Loucy (cell line): ENCODE data around the gene CALML3.

Experiments used
- H2AFZ ChIP-seq: fragments of 200-600 bp; sonication (generic); 2 replicates; pipeline ENCODE4 v1.6.0; 2016; ENCODE audit warnings: antibody characterized with exemption, mild to moderate bottlenecking, low read length, moderate library complexity
- H3F3A ChIP-seq: fragments of 200-600 bp; 2 replicates; pipeline ENCODE4 v1.6.0; 2016; ENCODE audit warnings: antibody characterized with exemption, low read depth, mild to moderate bottlenecking
- H3K27me3 ChIP-seq: fragments of 200-600 bp; sonication (generic); 2 replicates; pipeline ENCODE4 v1.6.1; 2014; ENCODE audit warnings: low read length, mild to moderate bottlenecking; ENCODE audit not compliant: insufficient read depth, poor library complexity, severe bottlenecking
- H3K36me3 ChIP-seq: fragments of 200-600 bp; sonication (generic); 2 replicates; pipeline ENCODE4 v1.6.1; 2016; ENCODE audit warnings: low read length; ENCODE audit not compliant: insufficient read depth
- H3K4me1 ChIP-seq: fragments of 200-600 bp; sonication (generic); 2 replicates; pipeline ENCODE4 v1.5.1; 2014; ENCODE audit warnings: low read length, mild to moderate bottlenecking; ENCODE audit not compliant: insufficient read depth, poor library complexity, severe bottlenecking
- H3K4me2 ChIP-seq: fragments of 200-600 bp; sonication (generic); 2 replicates; pipeline ENCODE4 v1.6.0; 2014; ENCODE audit warnings: antibody characterized with exemption, low read length, low read depth, mild to moderate bottlenecking; ENCODE audit not compliant: poor library complexity, severe bottlenecking
- H3K4me3 ChIP-seq: fragments of 200-600 bp; sonication (generic); 2 replicates; pipeline ENCODE4 v1.5.1; 2014; ENCODE audit warnings: low read length, mild to moderate bottlenecking, mixed read lengths; ENCODE audit not compliant: poor library complexity, severe bottlenecking
- H3K79me2 ChIP-seq: fragments of 200-600 bp; sonication (generic); 2 replicates; pipeline ENCODE4 v1.6.1; 2014; ENCODE audit warnings: low read length; ENCODE audit not compliant: insufficient read depth
- H3K9ac ChIP-seq: fragments of 200-600 bp; sonication (generic); 2 replicates; pipeline ENCODE4 v1.6.0; 2014; ENCODE audit warnings: mild to moderate bottlenecking, low read depth, low read length, moderate library complexity; ENCODE audit not compliant: poor library complexity, severe bottlenecking
- H3K9me2 ChIP-seq: fragments of 200-600 bp; sonication (generic); replicated peaks from 2 replicates; pipeline ENCODE4 v1.6.1; 2016; ENCODE audit warnings: low read depth, low read length, mixed read lengths
- H3K9me3 ChIP-seq: fragments of 200-600 bp; sonication (generic); 2 replicates; pipeline ENCODE4 v1.6.1; 2014; ENCODE audit warnings: mild to moderate bottlenecking, antibody characterized with exemption, low read length, low read depth; ENCODE audit not compliant: insufficient read depth
- H4K20me1 ChIP-seq: fragments of 200-600 bp; sonication (generic); 2 replicates; pipeline ENCODE4 v1.6.0; 2014; ENCODE audit warnings: antibody characterized with exemption, low read length, mild to moderate bottlenecking; ENCODE audit not compliant: insufficient read depth, poor library complexity, severe bottlenecking
- CTCF ChIP-seq: fragments of 200-600 bp; sonication (generic); conservative IDR thresholded peaks from 2 replicates; pipeline ENCODE4 v1.5.1; 2014; ENCODE audit warnings: mild to moderate bottlenecking, antibody characterized with exemption, low read length
- EZH2phosphoT487 ChIP-seq: fragments of 200-600 bp; IDR thresholded peaks from 2 replicates; pipeline ENCODE4 v1.6.1; 2018; ENCODE audit warnings: antibody characterized with exemption, mild to moderate bottlenecking, moderate library complexity, borderline replicate concordance

The CALML3 gene

DNA sequence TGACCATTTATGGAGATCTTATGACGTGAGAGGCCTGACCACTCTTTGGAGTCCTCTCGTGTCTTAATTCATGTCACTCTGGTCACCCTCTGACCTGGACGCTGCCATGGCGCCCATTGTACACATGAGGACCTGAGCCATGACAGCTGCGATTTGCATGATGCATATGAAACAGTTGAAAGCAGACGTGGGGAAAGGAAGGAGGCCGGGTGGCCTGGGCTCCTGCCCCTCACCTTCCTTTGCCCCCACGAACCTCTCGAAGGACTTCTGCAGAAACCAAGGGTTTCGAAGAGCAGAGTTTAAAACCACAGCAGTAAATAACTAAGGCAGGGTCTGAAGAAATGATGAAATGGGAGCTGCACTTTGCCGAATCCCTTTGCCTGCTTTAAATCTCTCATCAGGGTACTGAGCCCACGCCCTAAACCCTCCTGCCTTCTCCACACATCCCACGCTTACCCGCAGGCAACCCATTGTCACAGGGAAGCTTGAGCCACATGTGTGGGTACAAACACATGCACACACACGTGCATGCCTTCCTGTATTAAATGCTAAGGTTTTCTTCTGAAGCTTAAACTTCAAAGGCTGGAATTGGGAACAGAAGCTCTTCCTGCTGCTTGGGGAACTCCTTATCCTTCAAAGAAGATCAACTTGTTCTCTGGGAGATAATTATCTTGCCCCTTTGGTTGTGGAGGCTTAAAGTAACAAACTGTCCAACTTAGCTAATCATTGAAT, 11.7 kb upstream of the CALML3 start:
- Histone ChIP-seq H3K79me2 (no peaks in the 10 kb centered on the region), H3K36me3 (no peaks in the 10 kb centered on the region), H3K9me2 (no peaks in the 10 kb centered on the region), H3K9ac (no peak overlapping the region), H3K4me2 (no peak overlapping the region), H3K27me3 (no peaks in the 10 kb centered on the region), H4K20me1 (no peaks in the 10 kb centered on the region), H3K4me1 (peaks cover 4% of the 10 kb centered on the region), H3F3A (no peaks in the 10 kb centered on the region), H3K9me3 (no peaks in the 10 kb centered on the region), H3K4me3 (no peak overlapping the region), H2AFZ (0 out of 2 replicates have a peak overlapping the region, but pooled peaks have one; percentile 30)
- TF ChIP-seq EZH2phosphoT487 (no peak), CTCF (no peak)

DNA sequence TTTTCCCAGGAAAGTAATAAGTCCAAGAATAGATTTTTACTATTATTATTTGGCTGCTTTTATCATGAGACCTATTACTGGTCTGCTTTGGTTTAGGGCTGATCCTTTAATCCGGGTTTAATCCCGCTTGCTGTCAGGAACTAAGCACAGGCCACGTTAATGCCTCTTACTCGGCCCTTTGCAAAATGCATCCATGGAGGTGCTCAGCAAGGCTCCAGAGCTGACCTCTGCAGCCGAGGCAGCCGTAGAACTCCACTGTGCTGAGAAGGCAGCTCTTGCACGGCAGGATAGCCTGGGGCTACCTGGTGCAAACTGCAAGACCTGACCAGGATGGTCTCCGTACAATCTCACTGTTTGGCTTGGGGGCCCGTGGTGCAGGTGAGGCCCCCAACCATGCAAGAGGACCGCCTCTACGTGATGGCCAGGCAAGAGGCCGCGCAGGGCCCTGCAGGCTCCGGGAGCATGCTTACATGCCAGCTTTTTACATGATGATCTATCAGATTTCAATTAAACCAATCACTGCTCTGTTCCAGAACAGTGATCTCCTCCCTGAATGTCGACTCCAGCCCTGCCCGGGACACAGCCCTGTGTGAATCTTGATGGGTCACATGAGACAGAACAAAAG, 10.4 kb upstream of the CALML3 start:
- Histone ChIP-seq H3K27me3 (no peaks in the 10 kb centered on the region), H3K36me3 (no peaks in the 10 kb centered on the region), H3F3A (no peaks in the 10 kb centered on the region), H3K9me3 (no peaks in the 10 kb centered on the region), H3K9me2 (no peaks in the 10 kb centered on the region), H3K4me3 (no peak overlapping the region), H3K4me2 (no peak overlapping the region), H2AFZ (no peak overlapping the region), H3K4me1 (peaks cover 4% of the 10 kb centered on the region), H3K79me2 (no peaks in the 10 kb centered on the region), H4K20me1 (no peaks in the 10 kb centered on the region), H3K9ac (no peak overlapping the region)
- TF ChIP-seq CTCF, result no peak

DNA sequence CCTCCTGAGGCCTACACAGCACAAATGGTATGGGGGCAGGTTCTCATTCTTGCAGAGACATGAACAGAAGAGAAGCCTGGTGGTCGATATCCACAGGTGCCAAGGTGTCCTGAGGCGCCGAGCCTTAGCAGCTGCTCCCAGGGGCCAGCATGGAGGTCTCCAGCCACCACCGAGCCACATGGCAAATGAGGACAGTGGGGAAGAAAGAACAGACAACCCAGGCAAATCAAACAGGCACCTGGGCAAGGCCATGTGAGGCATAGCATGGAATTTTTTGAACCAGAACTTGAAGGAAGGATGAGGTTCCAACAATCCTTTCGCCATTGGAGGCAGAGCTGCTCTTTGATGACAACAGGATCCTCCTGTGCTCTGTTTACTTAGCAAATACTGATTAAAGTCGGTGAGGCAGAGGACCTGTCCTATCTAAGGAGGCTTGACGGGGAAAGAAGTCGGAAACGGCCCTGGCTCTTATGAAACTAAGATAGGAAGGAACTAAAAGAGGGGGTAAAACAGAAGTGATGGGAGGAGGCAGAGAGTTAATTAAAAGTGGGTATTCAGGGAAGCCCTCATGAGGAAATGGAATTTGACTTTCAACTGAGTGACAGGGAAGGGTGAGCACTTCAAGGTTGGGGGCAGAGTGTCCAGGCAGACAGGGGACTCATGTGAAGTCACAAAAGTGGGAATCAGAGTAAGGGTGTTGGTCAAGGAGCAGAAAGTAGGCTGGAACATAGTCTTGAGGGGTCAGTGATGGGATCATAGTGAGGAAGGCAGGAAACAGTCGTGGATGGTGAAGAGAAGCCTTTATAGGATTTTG, 8.6 kb upstream of the CALML3 start:
- H3K36me3 ChIP-seq, result no peaks in the 10 kb centered on the region
- no peak for TF ChIP-seq EZH2phosphoT487
- TF ChIP-seq CTCF, result no peak
- H3K79me2 ChIP-seq, result no peaks in the 10 kb centered on the region
- H4K20me1 ChIP-seq, result no peaks in the 10 kb centered on the region
- peaks cover 4% of the 10 kb centered on the region for H3K4me1 ChIP-seq
- no peak overlapping the region for H3K4me3 ChIP-seq
- no peaks in the 10 kb centered on the region for H3K9me3 ChIP-seq
- H3K4me2 ChIP-seq, result no peak overlapping the region
- H3K9me2 ChIP-seq, result no peaks in the 10 kb centered on the region
- H3K27me3 ChIP-seq, result no peaks in the 10 kb centered on the region
- no peak overlapping the region for H2AFZ ChIP-seq
- H3K9ac ChIP-seq, result no peak overlapping the region
- H3F3A ChIP-seq, result no peaks in the 10 kb centered on the region
